WTC11 (cell line): ENCODE measurements around the gene ANTXR2.

Experiments used
- CREM ChIP-seq: sonication (generic); formaldehyde crosslinking; IDR thresholded peaks from 2 replicates; pipeline ENCODE4 v1.8.1; 2022; ENCODE audit warnings: mild to moderate bottlenecking, missing genetic modification reagents, moderate library complexity
- ESRRA ChIP-seq: sonication (generic); formaldehyde crosslinking; IDR thresholded peaks from 2 replicates; pipeline ENCODE4 v1.8.1; 2022; ENCODE audit warnings: mild to moderate bottlenecking, missing genetic modification reagents, borderline replicate concordance
- FOXK1 ChIP-seq: sonication (generic); formaldehyde crosslinking; IDR thresholded peaks from 2 replicates; pipeline ENCODE4 v1.8.0; 2022; ENCODE audit warnings: mild to moderate bottlenecking, moderate library complexity, missing genetic modification reagents
- JUN ChIP-seq: sonication (generic); formaldehyde crosslinking; IDR thresholded peaks from 2 replicates; pipeline ENCODE4 v1.8.0; 2023; ENCODE audit warnings: mild to moderate bottlenecking, missing genetic modification reagents
- NFYB ChIP-seq: sonication (generic); formaldehyde crosslinking; conservative IDR thresholded peaks from 2 replicates; pipeline ENCODE4 v1.8.0; 2022; ENCODE audit warnings: low read depth, missing genetic modification reagents
- NR2C2 ChIP-seq: sonication (generic); formaldehyde crosslinking; IDR thresholded peaks from 2 replicates; pipeline ENCODE4 v1.8.0; 2022; ENCODE audit warnings: mild to moderate bottlenecking, missing genetic modification reagents
- PREB ChIP-seq: sonication (generic); formaldehyde crosslinking; IDR thresholded peaks from 2 replicates; pipeline ENCODE4 v1.8.1; 2022; ENCODE audit warnings: mild to moderate bottlenecking, missing genetic modification reagents, moderate library complexity, borderline replicate concordance
- TEAD4 ChIP-seq: sonication (generic); formaldehyde crosslinking; IDR thresholded peaks from 2 replicates; pipeline ENCODE4 v1.8.0; 2022; ENCODE audit warnings: mild to moderate bottlenecking, missing genetic modification reagents
- TF ChIP-seq, protein P1 (sequence below): fragments of 200-600 bp; IDR thresholded peaks from 2 replicates; pipeline ENCODE4 v1.8.0; 2022; ENCODE audit warnings: antibody characterized with exemption
- TF ChIP-seq, protein P2 (sequence below): sonication (generic); formaldehyde crosslinking; IDR thresholded peaks from 2 replicates; pipeline ENCODE4 v1.8.1; 2023; ENCODE audit warnings: mild to moderate bottlenecking, moderate library complexity, missing genetic modification reagents

GRCh38 chr4:80069837-80070731 lies 2.9 kb downstream of the ANTXR2 start:
- TF ChIP-seq NR2C2 (CRISPR knock-in tag) (no peak), FOXK1 (CRISPR knock-in tag) (no peak), NFYB (CRISPR knock-in tag) (no peak), JUN (CRISPR knock-in tag) (no peak), ESRRA (CRISPR knock-in tag) (no peak), CREM (CRISPR knock-in tag) (no peak), TEAD4 (CRISPR knock-in tag) (no peak), PREB (CRISPR knock-in tag) (no peak)
- TF ChIP-seq, protein P1, sequence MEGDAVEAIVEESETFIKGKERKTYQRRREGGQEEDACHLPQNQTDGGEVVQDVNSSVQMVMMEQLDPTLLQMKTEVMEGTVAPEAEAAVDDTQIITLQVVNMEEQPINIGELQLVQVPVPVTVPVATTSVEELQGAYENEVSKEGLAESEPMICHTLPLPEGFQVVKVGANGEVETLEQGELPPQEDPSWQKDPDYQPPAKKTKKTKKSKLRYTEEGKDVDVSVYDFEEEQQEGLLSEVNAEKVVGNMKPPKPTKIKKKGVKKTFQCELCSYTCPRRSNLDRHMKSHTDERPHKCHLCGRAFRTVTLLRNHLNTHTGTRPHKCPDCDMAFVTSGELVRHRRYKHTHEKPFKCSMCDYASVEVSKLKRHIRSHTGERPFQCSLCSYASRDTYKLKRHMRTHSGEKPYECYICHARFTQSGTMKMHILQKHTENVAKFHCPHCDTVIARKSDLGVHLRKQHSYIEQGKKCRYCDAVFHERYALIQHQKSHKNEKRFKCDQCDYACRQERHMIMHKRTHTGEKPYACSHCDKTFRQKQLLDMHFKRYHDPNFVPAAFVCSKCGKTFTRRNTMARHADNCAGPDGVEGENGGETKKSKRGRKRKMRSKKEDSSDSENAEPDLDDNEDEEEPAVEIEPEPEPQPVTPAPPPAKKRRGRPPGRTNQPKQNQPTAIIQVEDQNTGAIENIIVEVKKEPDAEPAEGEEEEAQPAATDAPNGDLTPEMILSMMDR = no peak
- TF ChIP-seq, protein P2, sequence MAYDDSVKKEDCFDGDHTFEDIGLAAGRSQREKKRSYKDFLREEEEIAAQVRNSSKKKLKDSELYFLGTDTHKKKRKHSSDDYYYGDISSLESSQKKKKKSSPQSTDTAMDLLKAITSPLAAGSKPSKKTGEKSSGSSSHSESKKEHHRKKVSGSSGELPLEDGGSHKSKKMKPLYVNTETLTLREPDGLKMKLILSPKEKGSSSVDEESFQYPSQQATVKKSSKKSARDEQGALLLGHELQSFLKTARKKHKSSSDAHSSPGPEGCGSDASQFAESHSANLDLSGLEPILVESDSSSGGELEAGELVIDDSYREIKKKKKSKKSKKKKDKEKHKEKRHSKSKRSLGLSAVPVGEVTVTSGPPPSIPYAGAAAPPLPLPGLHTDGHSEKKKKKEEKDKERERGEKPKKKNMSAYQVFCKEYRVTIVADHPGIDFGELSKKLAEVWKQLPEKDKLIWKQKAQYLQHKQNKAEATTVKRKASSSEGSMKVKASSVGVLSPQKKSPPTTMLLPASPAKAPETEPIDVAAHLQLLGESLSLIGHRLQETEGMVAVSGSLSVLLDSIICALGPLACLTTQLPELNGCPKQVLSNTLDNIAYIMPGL (CRISPR knock-in tag) = no peak
